ENCODE data around the gene TMEM61. TPM values are rescaled to one million over a fixed set of nuclear protein-coding genes. Genes with fewer than 3 reads are reported as not detected.

The TMEM61 gene
- total RNA-seq, 1 experiment from 2014 or later = 5.0 TPM

DNA sequence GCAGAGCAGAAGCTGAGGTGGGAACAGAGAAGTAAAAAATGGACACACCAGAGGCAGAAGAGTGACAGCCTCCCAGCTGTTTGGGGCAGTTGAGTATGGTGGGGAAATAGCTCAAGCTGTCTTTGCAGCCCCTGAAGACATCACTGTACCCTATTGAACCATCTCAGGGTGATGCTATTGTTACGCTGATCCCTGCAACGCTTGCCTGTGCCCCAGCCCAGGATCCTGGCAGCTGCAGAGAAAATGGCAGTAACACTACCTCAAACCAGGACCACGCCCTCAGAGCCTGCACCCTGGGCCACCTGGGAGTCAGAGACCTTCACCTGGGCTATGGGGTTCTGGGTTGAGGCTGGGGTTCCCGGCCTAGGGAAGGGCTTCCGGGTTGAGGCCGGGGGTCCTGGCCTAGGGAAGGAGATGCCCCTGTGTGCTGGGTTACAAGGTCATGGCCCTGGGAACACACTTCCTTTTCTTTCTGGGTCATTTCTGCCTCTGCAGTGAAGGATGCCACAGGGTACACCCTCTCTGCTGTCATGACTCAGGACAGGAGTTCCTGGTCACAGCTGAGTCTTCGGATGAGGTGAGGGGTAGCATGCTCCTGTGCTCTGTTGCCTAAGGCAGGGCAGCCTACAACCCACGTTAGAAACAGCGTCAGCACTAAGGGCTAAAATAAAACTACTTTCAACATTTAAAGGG lies 29.9 kb downstream of the TMEM61 start:
- Histone ChIP-seq H3K36me3 (ENCODE audit: low read depth) (no peaks in the 10 kb centered on the region), H3K4me3 (no peak overlapping the region), H3K9me2 (ENCODE audit: insufficient read depth) (no peaks in the 10 kb centered on the region), H3K27me3 (ENCODE audit: insufficient read depth, low read depth) (peaks cover 10% of the 10 kb centered on the region; the same call in 1 of the 2 replicates), H2AFZ (no peak overlapping the region), H3K9me3 (ENCODE audit: insufficient read depth, low read depth) (no peaks in the 10 kb centered on the region), H3F3A (ENCODE audit: insufficient read depth, low read depth) (no peaks in the 10 kb centered on the region; the same call in 1 of the 2 replicates), H4K20me1 (ENCODE audit: insufficient read depth) (no peaks in the 10 kb centered on the region), H3K79me2 (ENCODE audit: low read depth) (no peaks in the 10 kb centered on the region), H3K27ac (no peak overlapping the region), H3K4me1 (replicated peaks; ENCODE audit: insufficient read depth) (peaks cover 9% of the 10 kb centered on the region; the same call in 1 of the 2 replicates), H3K4me2 (no peak overlapping the region)
- DNase-seq = no peak
- BruUV-seq (replicated peaks) = no TSS peak
- CTCF ChIA-PET = interaction anchor here (0.5 kb wide), 1 partner anchor 70 kb away, joined by 3 read pairs; no protein-coding TSS in a partner anchor
- POLR2A ChIA-PET (ENCODE audit: unreplicated experiment) = no interaction called here
- intact Hi-C loops (cut with micrococcal nuclease; ENCODE audit: unreplicated experiment) = no loop called here
- TF ChIP-seq EZH2 (IDR thresholded peaks at IDR 0.05; ENCODE audit: low read depth) = no peak
- TF ChIP-seq, protein P1, sequence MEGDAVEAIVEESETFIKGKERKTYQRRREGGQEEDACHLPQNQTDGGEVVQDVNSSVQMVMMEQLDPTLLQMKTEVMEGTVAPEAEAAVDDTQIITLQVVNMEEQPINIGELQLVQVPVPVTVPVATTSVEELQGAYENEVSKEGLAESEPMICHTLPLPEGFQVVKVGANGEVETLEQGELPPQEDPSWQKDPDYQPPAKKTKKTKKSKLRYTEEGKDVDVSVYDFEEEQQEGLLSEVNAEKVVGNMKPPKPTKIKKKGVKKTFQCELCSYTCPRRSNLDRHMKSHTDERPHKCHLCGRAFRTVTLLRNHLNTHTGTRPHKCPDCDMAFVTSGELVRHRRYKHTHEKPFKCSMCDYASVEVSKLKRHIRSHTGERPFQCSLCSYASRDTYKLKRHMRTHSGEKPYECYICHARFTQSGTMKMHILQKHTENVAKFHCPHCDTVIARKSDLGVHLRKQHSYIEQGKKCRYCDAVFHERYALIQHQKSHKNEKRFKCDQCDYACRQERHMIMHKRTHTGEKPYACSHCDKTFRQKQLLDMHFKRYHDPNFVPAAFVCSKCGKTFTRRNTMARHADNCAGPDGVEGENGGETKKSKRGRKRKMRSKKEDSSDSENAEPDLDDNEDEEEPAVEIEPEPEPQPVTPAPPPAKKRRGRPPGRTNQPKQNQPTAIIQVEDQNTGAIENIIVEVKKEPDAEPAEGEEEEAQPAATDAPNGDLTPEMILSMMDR (conservative IDR thresholded peaks at IDR 0.05) = no peak

DNA sequence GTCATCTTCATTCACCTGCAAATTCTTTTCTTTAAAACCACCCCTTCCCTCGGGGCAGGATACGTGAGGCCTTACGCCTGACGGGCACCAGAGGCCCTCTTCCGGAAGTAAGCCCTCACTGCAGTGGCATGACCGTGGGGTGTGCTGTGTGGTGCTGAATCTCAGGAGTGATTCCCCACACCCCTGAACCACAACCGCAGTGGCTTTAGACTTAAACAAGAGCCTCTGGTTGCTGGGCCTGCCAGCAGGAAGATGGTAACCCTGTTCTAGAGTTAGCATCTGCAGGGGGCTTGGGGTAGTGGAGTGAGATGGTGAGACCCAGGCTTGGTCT lies 30.4 kb downstream of the TMEM61 start:
- no peaks in the 10 kb centered on the region for H3K79me2 ChIP-seq (ENCODE audit: low read depth)
- H3K9me3 ChIP-seq (ENCODE audit: insufficient read depth, low read depth) = no peaks in the 10 kb centered on the region
- CTCF ChIA-PET = no interaction called here
- H4K20me1 ChIP-seq (ENCODE audit: insufficient read depth) = no peaks in the 10 kb centered on the region
- no peak overlapping the region for H3K4me3 ChIP-seq
- no peaks in the 10 kb centered on the region for H3K36me3 ChIP-seq (ENCODE audit: low read depth)
- no peaks in the 10 kb centered on the region; the same call in 1 of the 2 replicates for H3F3A ChIP-seq (ENCODE audit: insufficient read depth, low read depth)
- no peak overlapping the region for H2AFZ ChIP-seq
- DNase-seq = no peak
- H3K4me1 ChIP-seq (replicated peaks; ENCODE audit: insufficient read depth) = peaks cover 9% of the 10 kb centered on the region; the same call in 1 of the 2 replicates
- no TSS peak for BruUV-seq (replicated peaks)
- no peak overlapping the region for H3K27ac ChIP-seq
- POLR2A ChIA-PET (ENCODE audit: unreplicated experiment) = no interaction called here
- H3K27me3 ChIP-seq (ENCODE audit: insufficient read depth, low read depth) = peaks cover 10% of the 10 kb centered on the region; the same call in 1 of the 2 replicates
- no peak for TF ChIP-seq EZH2 (IDR thresholded peaks at IDR 0.05; ENCODE audit: low read depth)
- TF ChIP-seq, protein P1 (conservative IDR thresholded peaks at IDR 0.05) = no peak
- intact Hi-C loops (cut with micrococcal nuclease; ENCODE audit: unreplicated experiment) = no loop called here
- H3K4me2 ChIP-seq = no peak overlapping the region
- no peaks in the 10 kb centered on the region for H3K9me2 ChIP-seq (ENCODE audit: insufficient read depth)

DNA sequence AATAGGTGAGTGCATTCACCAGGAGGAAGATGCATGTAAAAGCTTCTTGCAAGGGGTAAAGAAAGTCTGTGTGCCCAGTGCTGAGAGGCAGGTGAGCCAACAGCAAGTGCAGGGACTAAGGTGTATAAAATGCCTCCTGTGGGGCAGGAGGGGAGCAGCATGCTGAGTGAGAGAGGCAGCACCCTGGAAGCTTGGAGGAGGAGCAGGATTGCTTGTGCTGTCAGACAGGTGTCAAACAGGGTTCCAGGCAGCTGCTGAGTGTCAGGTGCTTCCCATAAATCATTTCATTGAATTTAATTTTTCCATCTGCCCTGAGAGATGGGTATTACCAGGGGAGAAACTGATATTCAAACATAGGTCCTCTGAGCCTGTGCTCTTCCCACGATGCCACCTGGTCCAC lies 32.2 kb downstream of the TMEM61 start:
- ChIA-PET CTCF (interaction anchor here (1.0 kb wide), 1 partner anchor 9 kb away, joined by 3 read pairs; no protein-coding TSS in a partner anchor), POLR2A (ENCODE audit: unreplicated experiment) (no interaction called here)
- H3K4me1 ChIP-seq (replicated peaks; ENCODE audit: insufficient read depth) = peaks cover 5% of the 10 kb centered on the region; the same call in 1 of the 2 replicates
- no peak for DNase-seq
- H3K9me2 ChIP-seq (ENCODE audit: insufficient read depth) = no peaks in the 10 kb centered on the region
- H3K27me3 ChIP-seq (ENCODE audit: insufficient read depth, low read depth) = peaks cover 13% of the 10 kb centered on the region; the same call in 1 of the 2 replicates
- H2AFZ ChIP-seq = no peak overlapping the region
- intact Hi-C loops (cut with micrococcal nuclease; ENCODE audit: unreplicated experiment) = no loop called here
- no peaks in the 10 kb centered on the region for H4K20me1 ChIP-seq (ENCODE audit: insufficient read depth)
- H3K4me3 ChIP-seq = no peak overlapping the region
- TF ChIP-seq, protein P1 (conservative IDR thresholded peaks at IDR 0.05) = no peak
- no peak for TF ChIP-seq EZH2 (IDR thresholded peaks at IDR 0.05; ENCODE audit: low read depth)
- BruUV-seq (replicated peaks) = no TSS peak
- no peaks in the 10 kb centered on the region for H3K79me2 ChIP-seq (ENCODE audit: low read depth)
- no peaks in the 10 kb centered on the region for H3K9me3 ChIP-seq (ENCODE audit: insufficient read depth, low read depth)
- H3K36me3 ChIP-seq (ENCODE audit: low read depth) = no peaks in the 10 kb centered on the region
- H3K27ac ChIP-seq = no peak overlapping the region
- no peaks in the 10 kb centered on the region; the same call in 1 of the 2 replicates for H3F3A ChIP-seq (ENCODE audit: insufficient read depth, low read depth)
- no peak overlapping the region for H3K4me2 ChIP-seq
